ENCODE results near the gene RAC2.
A peak's percentile ranks its signal among the peaks of the same experiment; 100 is the strongest.
"Not testable (repeated sequence)": the region's sequence is repeated elsewhere in the genome, so short reads cannot be mapped to it uniquely, and the experiment has no call there.

Gene RAC2

DNA sequence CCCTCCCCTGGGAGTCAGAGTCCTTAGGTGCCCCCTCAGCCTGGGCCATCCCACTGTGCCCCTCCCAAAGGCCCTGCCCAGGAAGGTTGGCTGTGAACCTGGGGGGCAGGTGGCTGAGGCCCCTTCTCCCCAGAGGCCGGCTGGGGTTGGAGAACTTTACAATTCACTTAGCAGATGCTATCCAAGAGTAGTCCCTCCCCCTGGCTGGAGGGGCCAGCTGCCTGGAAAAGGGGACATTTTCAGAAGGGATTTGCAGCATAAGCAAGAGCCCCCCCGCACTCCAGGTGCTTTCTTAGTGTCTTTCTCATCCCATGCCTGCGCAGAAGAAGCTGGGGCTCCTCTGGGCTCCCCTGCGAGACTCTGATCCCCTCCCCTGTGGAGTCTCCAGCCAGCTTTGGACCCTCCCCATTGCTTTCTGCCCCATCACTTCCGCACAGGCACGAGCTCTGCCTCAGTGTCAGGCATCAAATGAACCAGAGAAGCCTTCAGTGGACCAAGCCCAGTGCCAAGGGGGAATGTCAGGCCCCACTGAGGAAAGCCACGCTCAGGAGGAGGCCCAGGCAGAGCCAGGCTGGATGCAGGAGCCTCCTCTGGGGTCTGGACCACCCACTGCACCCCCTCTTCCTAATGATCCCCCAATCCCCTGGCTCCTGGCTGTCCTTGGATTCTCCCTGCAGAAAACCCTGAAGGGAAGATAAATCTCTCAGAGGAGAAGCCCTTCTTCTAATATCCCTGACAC, 35.5 kb downstream of the RAC2 start:
- no peak for FAIRE-seq
- DNase-seq (ENCODE audit: insufficient read length, low spot score) = no peak

DNA sequence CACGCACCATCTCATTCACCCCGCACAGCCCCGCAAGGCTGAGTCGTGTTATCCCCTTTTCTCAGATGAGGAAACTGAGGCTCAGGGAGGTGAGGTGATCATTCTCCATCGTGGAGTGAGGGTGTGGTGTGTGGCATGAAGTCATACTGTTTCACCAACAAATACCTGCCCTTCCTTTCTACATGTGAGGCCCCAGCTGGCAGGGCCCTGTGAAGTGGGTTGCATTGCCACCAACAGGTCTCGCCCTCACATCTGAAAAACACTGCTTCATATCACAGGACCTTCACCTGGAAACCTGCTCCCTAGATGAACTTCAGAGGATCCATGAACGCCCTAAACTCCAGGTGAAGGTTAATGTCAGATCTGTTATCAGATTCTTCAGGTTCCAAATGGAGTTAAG, 36.1 kb downstream of the RAC2 start:
- FAIRE-seq (no peak), DNase-seq (ENCODE audit: insufficient read length, low spot score) (no peak)

DNA sequence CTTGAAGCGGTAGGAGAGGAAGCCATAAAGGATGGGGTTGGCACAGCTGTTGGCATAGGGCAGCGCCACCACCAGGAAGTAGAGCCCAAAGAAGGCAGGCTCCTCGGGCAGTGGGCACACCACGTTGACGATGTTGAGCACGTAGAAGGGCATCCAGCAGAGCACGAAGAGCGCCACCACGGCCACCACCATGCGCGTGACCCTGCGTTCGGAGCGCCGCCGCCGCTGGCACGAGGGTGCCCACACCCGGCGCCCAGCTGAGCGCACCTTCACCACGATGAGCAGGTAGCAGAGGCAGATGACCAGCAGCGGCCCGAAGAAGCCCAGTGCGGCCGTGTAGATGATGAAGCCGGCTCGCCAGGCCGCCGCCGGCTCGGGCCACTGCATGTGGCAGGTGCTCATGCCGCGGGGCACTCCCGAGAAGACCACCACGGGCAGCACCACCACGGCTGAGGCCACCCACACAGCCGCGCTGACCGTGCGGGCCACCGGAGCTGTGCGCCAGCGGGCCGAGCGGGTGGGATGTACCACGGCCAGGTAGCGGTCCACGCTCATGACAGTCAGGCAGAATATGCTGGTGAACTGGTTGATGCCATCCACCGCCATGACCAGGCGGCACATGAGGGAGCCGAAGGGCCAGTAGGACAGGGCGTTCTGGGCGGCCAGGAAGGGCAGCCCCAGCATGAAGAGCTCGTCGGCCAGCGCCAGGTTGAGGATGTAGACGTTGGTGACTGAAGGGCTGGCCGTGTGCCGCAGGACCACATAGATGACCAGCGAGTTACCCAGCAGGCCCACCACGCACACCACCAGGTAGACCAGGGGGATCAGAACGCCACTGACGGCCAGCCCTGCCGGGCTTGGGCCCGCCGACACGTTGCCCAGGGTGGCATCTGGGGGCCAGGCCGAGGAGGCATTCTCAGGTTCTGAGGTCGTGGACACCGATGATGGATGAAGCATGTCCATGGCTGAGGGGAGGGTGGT, 36.9 kb downstream of the RAC2 start:
- DNase-seq (ENCODE audit: insufficient read length, low spot score) = no peak
- FAIRE-seq = no peak

DNA sequence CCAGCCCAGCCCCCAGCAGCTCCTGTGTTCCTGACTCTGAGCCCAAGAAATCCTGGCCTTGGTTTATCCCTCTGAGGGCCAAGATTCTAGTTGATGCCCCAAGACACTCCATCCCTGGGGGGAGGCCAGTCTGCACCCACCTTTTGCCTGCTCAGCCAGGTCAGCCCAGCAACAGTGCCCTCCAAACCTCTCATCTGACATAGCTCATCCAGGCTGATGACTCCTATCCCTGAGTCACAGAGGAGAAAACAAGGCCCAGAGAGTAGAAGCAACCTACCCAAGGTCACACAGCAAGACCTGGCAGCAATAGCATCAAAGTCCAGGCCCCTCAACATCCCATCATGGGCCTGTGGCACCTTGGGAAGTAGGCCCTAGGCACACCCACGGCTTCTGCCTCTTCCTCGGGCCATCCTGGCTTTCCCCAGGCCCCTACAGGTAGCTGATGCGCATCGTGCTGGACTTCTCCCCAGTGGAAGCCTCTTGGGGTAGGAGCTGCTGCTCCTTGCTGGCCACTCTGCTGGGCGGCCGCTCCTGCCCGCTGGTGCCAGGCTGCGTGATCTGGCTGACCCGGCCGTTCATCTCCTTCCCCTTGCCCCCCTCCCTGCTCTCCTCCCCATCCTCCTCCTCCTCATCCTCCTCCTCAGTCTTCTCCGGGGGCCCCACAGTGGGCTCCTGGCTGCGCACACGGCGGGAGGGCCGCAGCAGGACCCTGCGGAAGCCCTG, 37.8 kb downstream of the RAC2 start:
- no peak for DNase-seq (ENCODE audit: insufficient read length, low spot score)
- no peak for FAIRE-seq

DNA sequence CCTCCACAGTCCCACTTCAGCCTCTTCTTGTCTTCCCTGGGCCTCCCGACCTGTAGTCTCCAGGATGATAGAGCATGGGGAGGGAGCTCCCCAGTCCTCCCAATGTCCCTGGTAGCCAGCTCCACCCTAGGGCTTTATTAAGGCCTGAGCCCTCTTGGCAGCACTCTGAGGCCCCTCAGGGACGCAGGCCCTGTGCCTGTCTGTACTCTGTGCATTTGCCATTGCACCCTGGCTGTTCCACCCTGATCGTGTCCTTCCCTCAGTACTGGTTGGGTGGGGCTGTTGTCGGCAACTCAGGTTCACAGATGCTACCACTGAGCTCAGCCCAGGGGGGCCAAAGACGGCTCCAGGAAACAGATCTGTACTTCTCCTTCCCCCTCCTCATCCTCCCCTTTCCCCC, 39.0 kb downstream of the RAC2 start:
- FAIRE-seq (no peak), DNase-seq (ENCODE audit: insufficient read length, low spot score) (no peak)

DNA sequence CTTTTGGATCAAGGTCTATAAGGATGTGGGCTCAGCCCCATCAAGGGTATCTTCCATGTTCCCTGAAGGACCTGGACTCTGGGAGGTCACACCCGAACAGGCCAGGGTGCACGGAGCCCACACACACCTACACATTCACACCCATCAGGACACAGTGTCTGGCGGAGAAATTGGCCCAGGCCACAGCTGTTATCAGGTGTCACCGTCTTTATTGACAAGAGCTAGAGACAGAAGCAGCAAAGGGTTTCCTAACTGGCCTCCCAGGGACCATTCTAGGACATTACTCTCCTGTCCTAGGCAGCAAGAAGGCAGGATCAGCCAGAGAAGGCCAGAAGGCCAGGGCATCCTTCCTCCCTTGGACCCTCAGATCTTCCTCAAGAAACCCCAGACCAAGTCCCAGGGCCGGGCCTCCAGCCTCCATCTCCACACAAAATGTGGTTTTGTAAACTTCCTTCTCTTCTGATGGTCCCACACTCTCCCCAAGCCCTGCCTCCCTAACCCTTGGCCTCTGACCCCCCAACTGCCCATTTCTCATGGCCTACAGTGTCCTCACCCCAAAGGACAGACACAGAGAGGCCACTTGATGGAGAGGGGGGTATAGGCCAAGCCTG, 39.9 kb downstream of the RAC2 start:
- FAIRE-seq (no peak), DNase-seq (ENCODE audit: insufficient read length, low spot score) (no peak)

DNA sequence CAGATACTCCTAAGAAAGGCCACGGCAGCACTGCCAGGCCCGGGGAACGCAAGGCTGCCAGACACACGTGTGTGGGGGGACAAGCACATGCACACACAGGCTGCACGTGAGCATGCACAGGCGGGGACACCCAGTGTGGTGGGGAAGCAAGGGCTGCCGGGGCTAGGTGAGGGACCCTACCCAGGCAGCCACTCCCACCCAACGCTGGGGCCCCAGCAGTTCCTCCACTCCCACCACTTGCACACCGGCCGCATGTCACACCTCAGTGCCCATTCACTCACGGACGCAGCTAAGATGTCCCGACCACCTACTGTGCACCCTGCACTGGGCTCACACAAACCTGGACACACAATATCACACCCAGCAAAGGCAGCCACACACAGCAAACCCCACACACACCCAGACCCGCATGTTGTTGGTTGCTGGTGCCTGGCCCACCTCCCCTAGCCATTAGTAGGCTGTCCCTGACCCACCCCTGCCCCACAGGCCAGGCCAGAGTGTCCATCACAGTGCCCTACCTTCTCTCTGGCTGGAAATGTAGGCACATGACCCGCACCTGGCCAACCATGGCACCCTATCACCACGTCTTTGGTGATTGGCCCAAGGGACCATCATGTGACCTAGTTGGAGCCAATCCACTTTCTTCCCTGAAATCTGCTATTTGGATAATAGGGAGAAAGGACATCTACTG, 40.6 kb downstream of the RAC2 start:
- no peak for FAIRE-seq

DNA sequence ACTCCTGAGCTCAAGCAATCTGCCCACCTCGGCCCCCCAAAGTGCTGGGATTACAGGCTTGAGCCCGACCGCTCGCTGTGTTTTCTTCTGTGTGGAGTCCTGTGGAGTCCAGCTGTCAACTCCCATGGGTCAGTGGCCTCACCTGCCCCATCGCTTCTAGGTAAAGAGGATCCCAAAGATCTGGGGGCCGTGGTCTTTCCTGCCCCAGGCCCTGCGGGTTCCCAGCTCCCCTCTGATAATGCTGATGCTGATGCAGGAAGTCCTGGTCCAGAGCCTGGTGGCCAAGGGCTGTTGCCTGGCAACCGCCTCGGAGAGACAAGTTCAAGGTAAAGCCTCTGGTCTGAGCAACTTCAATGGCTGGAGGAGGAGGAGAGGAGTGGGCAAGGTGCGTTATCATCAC, 41.4 kb downstream of the RAC2 start:
- FAIRE-seq (no peak), DNase-seq (ENCODE audit: insufficient read length, low spot score) (no peak)

More for the DNA sequence above, 40.6 kb downstream of the RAC2 start:
- no peak for DNase-seq (ENCODE audit: insufficient read length, low spot score)

DNA sequence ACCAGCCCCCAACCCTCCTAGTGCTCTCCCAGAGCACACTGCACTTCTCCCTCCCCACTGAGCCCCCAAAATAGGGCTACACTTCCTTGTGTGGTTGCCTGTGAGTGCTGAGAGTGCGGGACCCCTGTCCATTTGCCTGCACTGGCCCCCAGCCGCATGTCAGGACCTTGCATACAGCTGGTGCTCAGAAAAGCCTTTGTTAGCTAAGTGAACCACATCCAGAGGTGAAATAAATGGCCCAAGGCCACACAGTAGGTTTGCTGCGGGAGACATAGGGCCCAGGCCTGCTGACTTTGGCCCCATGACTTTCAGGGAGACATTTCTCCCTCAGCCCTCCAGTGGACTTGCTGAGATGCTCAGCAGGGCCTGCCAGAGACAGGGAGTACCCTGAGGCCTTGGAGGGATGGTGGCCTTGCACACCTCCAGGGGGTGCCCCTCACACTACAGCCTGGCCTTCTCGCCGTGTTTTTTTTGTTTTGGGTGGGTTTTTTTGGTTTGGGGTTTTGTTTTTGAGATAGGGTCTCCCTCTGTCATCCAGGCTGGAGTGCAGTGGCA, 42.0 kb downstream of the RAC2 start:
- no peak for FAIRE-seq
- no peak for DNase-seq (ENCODE audit: insufficient read length, low spot score)

DNA sequence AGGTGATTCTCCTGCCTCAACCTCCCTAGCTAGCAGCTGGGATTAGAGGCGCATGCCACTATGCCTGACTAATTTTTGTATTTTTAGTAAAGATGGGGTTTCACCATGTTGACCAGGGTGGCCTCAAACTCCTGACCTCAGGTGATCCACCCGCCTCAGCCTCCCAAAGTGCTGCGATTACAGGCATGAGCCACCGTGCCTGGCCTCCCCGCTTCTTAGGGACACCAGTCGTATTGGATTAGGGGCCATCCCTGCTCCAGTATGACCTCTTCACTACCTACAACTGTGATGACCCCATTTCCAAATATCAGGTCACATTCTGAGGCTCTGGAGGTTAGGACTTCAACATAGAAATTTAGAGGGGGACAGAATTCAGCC, 42.6 kb downstream of the RAC2 start:
- not testable (repeated sequence) for FAIRE-seq; DNase-seq (ENCODE audit: insufficient read length, low spot score)

DNA sequence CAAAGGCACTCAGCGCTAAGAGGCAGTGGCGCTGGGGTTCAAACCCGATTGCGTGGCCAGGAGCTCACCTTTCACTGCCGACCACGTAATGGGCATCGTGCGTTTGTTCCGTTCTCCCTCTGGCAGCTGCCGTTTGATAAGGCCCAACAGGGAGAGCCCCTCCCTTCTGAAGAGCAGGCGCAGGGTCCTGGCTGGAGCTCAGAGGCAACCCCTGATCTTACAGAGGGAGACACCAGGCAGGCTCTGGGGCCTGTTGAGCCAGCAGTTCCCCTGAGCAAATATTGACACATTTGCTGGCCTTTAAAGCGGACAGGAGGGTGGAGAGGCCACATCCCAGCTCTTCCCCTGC, 44.3 kb downstream of the RAC2 start:
- no peak for DNase-seq (ENCODE audit: insufficient read length, low spot score)
- no peak for FAIRE-seq

DNA sequence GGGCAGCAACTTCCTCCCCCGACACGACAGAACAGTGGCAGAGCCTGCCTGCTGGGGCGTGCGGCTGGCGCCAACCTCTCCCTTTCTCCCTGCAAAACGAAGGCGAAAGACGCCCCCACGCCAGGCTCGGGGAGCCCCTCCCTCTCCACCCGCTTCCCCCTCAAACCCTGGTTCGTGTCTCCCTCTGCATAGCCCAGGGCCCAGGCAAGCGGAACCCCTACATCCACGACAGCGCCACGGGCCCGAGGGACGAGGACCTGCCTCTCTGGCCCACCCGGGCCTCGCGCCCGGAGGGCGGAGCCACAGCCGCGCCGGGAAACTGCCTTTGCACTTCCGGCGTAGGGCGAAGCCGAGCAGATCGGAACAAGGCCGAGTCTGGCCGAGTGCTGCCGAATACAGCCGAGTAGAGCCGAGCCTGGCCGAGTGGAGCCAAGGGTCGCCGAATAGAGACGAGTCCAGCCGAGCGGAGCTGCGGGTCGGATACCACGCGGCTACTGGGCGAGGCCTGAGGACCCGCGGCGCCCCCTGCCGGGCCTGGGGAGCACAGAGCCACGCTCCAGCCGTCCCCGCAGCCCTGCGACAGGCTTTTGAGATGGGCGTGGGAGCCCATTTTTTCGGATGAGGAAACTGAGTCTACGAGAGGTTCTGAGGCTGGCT, 44.8 kb downstream of the RAC2 start:
- peak; percentile 95 for FAIRE-seq
- DNase-seq (ENCODE audit: insufficient read length, low spot score) = peak; percentile 93

DNA sequence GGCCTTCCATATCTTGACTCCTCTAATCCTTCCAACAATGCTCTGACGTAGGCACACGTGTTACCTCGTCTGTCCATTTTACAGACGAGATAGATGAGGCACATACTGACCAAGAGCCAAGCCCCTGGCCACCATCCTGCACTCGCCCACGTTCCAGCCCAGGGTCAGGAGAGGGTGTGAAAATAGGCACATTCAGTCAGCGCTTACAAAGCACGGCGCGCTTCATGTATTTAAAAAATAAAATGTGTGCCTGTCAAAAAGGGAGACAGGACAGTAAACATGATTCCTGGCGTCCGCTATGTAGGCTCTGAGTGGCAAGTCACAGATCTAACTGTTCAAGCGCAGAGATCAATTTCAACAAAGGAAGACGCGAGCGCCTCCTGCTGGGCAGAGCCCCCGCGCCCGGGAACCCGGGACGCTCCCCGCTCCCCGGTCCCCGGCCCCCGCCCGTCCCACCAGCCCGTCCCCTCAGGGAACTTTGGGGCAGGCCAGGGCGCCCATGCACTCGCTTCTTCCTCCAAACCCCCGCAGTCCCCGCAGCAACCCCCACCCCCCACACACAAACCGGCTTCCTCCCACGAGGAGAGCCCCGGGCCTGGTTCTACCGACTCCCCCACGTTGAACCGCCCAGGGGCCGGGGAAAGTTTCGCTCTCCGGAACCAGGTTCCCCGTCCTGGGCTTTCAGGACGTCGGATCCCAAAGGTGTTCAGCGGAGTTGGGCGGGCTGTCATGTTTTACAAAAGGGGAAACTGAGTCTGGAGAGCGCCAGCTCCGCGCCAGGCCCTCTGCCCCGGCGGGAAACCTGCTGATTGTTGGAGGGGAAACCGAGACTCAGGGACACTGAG, 45.6 kb downstream of the RAC2 start:
- FAIRE-seq = peak; percentile 94
- peak; percentile 66 for DNase-seq (ENCODE audit: insufficient read length, low spot score)

DNA sequence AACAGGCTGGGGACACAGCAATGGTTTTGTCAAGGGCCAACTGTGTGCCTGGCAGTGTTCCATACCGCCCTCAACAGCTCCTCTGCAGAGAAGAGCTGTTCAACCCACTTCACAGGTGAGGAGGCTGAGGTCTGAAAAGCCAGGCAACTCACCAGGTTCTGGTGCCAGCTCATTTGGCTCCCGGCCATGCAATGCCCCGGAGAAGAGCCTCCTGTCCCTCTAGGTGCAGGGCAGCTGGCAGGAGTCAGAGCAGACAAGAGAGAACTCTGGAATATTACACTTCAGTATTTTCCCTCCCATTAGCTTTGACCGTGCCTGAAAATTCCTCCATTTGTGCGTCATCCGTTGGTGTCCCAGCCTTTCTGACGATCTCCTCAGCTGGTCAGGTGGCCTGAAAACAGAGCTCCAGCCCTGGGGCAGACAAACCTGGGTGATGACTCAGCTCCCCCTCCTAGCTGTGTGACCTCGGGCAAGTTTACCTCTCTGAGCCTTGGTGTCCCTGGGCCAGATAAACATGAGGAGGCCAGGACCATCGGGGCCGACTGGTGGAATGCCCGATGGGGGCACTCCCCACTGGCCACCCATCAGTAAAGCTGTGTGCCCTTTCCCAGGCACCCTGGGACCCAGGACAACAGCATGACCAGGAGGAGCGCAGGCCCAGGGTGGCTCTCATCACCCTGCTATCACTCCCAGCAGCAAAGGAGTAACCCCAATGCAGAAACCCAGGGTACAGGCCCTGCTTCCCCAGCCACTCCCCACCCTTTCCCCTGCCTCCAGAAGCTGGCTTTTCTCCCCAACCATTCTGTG, 46.4 kb downstream of the RAC2 start:
- no peak for DNase-seq (ENCODE audit: insufficient read length, low spot score)
- FAIRE-seq = no peak

DNA sequence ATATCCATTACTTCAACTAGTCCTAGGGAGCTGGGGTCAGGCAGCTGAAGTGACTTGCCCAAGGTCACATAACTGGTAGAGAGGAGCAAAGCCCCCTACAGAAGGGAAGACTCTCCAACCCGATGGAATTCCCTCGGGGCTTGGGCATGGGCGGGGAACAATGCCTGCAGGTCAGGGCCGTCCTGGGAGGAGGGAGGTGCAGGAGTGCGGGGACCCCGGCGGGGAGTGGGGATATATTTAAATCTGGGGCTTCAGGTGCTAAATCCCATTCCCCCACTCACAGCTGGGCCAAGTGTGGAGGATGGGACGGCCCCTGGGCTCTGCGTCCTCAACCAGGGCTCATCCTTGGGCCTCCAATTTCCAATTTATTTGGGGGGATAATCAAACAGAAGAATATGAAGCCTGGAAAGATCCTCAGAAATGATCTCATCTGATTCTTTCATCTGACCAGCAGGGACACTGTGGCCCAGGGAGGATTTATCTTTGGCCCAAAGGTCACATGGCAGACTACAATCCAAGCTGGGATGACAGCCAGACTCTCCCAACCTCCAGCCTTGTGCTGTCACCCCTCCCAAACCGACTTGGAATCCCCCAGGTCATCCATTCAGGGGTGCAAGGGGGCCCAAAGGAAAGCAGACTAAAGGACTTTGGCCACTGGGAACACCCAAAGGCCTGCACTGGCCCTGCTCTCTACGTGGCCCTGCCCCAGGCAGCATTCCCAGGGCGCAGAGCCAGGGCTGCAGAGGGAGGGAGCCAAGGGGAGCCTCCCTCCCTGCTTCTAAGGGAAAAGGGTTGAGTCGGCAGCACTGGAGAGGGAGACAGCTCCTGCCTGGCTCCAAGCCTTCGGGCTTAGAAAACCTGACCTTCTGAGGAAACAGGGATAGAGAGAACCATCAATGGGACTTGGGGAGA, 47.3 kb downstream of the RAC2 start:
- DNase-seq (ENCODE audit: insufficient read length, low spot score) (no peak), FAIRE-seq (no peak)

DNA sequence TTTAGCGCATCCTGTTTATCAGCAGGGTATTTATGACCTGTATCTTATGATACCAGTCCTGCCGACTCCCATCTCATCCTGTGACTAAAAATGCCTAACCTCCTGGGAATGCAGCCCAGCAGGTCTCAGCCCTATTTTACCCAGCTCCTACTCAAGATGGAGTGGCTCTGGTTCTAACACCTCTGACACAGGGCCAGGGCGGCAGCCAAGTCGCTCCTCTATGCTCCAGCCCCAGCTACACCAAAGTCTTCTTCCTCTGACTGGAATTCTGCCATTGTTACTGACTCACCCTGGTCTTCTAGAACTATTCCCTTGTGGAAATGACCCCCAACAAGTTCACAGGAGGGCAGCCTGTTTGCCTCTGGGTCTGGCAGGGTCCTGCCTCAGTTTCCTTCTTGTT, 48.1 kb downstream of the RAC2 start:
- DNase-seq (ENCODE audit: insufficient read length, low spot score) (no peak), FAIRE-seq (no peak)

DNA sequence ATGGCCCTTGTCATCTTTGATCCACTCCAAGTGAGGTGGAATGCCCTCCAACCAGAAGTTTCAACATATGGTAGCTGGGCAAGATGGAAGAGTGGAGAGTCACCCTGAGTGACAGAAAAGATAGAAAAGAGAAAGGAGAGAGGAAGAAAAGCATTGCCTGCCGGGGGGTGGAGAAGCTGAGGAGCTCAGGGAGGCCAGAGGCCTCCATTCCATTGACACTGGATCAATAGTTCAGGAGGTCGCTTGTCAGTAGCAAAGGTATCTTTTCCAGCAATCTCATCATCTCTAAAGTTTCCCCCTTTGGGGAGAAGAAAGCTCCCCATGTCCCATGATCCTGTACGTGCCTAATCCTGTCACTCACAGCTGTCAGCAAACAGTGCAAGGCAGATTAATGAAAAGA, 49.3 kb downstream of the RAC2 start:
- FAIRE-seq (peak; percentile 31), DNase-seq (ENCODE audit: insufficient read length, low spot score) (no peak)

Measured in GM19239 (cell line).